Esophagus squamous epithelium (tissue), 5 donors: ENCODE measurements around the gene UBAP1L. TPM values are rescaled to one million over a fixed set of nuclear protein-coding genes. Genes with fewer than 3 reads are reported as not detected.

Experiments used
- DNase-seq: peaks from one replicate; lab custom pipeline; 2025; lab: John Stamatoyannopoulos, UW
- H3K27ac ChIP-seq, 4 donors: fragments of 200-600 bp; sonication (generic); one replicate each; pipeline ENCODE4 v1.5.1; 2016 to 2019; ENCODE audit warnings: mild to moderate bottlenecking in 1 of 4
- H3K27me3 ChIP-seq, 4 donors: fragments of 200-600 bp; sonication (generic); 1 replicate in 3 of 4; 2 replicates in 1 of 4; pipeline versions ENCODE4 v1.5.1 to v1.6.0; 2017 to 2021; ENCODE audit warnings: antibody characterized with exemption in 1 of 4
- H3K36me3 ChIP-seq, 3 donors: fragments of 200-600 bp; sonication (generic); one replicate each; pipeline ENCODE4 v1.5.1; 2016 to 2019
- H3K4me1 ChIP-seq, 3 donors: fragments of 200-600 bp; sonication (generic); one replicate each; pipeline ENCODE4 v1.5.1; 2017 to 2019
- H3K4me3 ChIP-seq, 4 donors: fragments of 200-600 bp; sonication (generic); 1 replicate in 3 of 4; 2 replicates in 1 of 4; pipeline ENCODE4 v1.5.1; 2016 to 2019; ENCODE audit warnings: mild to moderate bottlenecking in 2 of 4, moderate library complexity in 1 of 4
- H3K9me3 ChIP-seq, 3 donors: fragments of 200-600 bp; sonication (generic); one replicate each; pipeline ENCODE4 v1.5.1; 2016 to 2019
- POLR2A ChIP-seq, 4 donors: fragments of 450-650 bp; IDR thresholded peaks; one replicate each; pipeline ENCODE4 v1.6.1; 2017; ENCODE audit warnings: antibody characterized with exemption in 4 of 4, mild to moderate bottlenecking in 4 of 4, moderate library complexity in 3 of 4
- WGBS, 2 donors: methylation state at CpG; one replicate each; pipeline ENCODE4 v1.1.5; 2018; 5-methylcytosine and 5-hydroxymethylcytosine counted together
- intact Hi-C: fragments of 100-400 bp; cut with DNase I; formaldehyde crosslinking; loops from one replicate; pipeline ENCODE4 v1.15.0; 2022
- total RNA-seq, 4 donors: library from RNA; depleted of rRNA; stranded (reverse); fragments of >200 nt; gene quantifications; one replicate each; pipeline ENCODE4 v1.1.0, GENCODE V29; 2016
- TF ChIP-seq, protein P1 (sequence below), 6 experiments: fragments of 450-650 bp in 4 of 6; fragments of 200-600 bp in 2 of 6; sonication (generic) in 2 of 6; IDR thresholded peaks; one replicate each; pipeline ENCODE4 v1.5.1; 2016 to 2019; ENCODE audit warnings: antibody characterized with exemption in 6 of 6, mild to moderate bottlenecking in 4 of 6, moderate library complexity in 4 of 6
- donor health status: DM: yes; HTN: yes; CAD: no.

Gene UBAP1L
- total RNA-seq, 4 donors from 2014 or later = 1.6 to 6.3 (median 2.0) TPM

- Histone ChIP-seq H3K27ac (peak overlapping the region; percentile 40 to 92 (median 80)), H3K4me1 (peaks cover 5 to 78% (median 16%) of the 10 kb centered on the region in 3 donors), H3K27me3 (peaks cover 0 to 30% (median 0%) of the 10 kb centered on the region in 4 donors), H3K4me3 (no peak overlapping the region), H3K36me3 (peaks cover 0 to 3% (median 0%) of the 10 kb centered on the region in 3 donors), H3K9me3 (no peaks in the 10 kb centered on the region)
- no peak for DNase-seq
- TF ChIP-seq POLR2A (IDR thresholded peaks at IDR 0.05) = no peak
- TF ChIP-seq, protein P1, sequence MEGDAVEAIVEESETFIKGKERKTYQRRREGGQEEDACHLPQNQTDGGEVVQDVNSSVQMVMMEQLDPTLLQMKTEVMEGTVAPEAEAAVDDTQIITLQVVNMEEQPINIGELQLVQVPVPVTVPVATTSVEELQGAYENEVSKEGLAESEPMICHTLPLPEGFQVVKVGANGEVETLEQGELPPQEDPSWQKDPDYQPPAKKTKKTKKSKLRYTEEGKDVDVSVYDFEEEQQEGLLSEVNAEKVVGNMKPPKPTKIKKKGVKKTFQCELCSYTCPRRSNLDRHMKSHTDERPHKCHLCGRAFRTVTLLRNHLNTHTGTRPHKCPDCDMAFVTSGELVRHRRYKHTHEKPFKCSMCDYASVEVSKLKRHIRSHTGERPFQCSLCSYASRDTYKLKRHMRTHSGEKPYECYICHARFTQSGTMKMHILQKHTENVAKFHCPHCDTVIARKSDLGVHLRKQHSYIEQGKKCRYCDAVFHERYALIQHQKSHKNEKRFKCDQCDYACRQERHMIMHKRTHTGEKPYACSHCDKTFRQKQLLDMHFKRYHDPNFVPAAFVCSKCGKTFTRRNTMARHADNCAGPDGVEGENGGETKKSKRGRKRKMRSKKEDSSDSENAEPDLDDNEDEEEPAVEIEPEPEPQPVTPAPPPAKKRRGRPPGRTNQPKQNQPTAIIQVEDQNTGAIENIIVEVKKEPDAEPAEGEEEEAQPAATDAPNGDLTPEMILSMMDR (IDR thresholded peaks at IDR 0.05) = no peak
- intact Hi-C loops = no loop called here
- WGBS, 2 donors = 61 to 67% methylated on average over 1 to 4 of the region's 5 CpGs
These were observed 52.3 kb downstream of the UBAP1L start for GRCh38 chr15:65062726-65063125.

- H3K9me3 ChIP-seq = no peaks in the 10 kb centered on the region
- H3K4me3 ChIP-seq = no peak overlapping the region
- no peak for DNase-seq
- 70% methylated on average over 5 of the region's 5 CpGs for WGBS, 2 donors
- H3K27ac ChIP-seq = peak overlapping the region; percentile 40 to 92 (median 80)
- peaks cover 0 to 23% (median 0%) of the 10 kb centered on the region in 4 donors for H3K27me3 ChIP-seq
- intact Hi-C loops = no loop called here
- H3K4me1 ChIP-seq = peaks cover 3 to 77% (median 16%) of the 10 kb centered on the region in 3 donors
- no peak for TF ChIP-seq POLR2A (IDR thresholded peaks at IDR 0.05)
- TF ChIP-seq, protein P1 (IDR thresholded peaks at IDR 0.05) = no peak
- peaks cover 0 to 9% (median 0%) of the 10 kb centered on the region in 3 donors for H3K36me3 ChIP-seq
These were observed 52.9 kb downstream of the UBAP1L start for GRCh38 chr15:65062061-65062460.

DNA sequence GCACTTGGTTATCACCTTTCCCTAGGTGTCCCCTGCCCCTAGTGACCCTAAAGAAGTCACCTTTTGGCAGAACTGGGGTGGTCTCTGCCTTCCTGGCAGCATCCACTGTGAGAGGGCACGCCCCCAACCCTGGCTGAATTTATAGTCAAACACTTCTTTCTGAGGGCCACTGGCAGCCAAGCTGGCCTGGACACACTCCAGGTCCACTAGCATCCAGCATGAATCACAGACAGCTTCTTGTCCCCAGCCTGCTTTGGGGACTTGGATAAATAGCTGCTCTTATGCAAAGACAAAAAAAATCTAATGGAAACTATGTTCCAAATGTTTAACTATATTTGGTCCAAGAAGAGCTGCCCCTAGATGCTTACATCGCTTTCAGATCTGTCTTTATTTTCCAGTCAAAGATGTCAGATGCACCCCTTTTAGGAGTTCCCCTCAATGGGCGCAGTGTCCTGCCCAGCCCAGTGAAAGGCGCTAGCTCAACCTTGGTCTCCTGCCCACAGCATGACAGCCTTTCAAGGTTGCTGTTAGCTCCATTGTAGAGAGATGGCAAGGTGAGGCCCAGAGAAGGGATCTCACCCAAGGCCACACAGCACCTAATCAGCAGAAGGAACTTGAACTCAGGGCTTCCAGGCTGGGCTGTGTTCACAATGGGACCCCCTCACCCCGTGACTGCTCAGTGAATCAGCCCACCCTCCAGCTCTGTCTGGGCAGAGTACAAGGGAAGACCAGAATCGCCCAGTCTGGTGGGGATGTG is 54.2 kb downstream of the UBAP1L start:
- no peak for DNase-seq
- TF ChIP-seq POLR2A (IDR thresholded peaks at IDR 0.05) = no peak
- TF ChIP-seq, protein P1 (IDR thresholded peaks at IDR 0.05) = no peak
- H3K4me3 ChIP-seq = no peak overlapping the region
- peaks cover 0 to 10% (median 0%) of the 10 kb centered on the region in 4 donors for H3K27me3 ChIP-seq
- intact Hi-C loops = no loop called here
- WGBS, 2 donors = 80 to 81% methylated on average over 3 to 4 of the region's 6 CpGs
- H3K36me3 ChIP-seq = peaks cover 0 to 10% (median 0%) of the 10 kb centered on the region in 3 donors
- H3K27ac ChIP-seq = peak overlapping the region; percentile 3 to 92 (median 83)
- H3K4me1 ChIP-seq = peaks cover 3 to 84% (median 17%) of the 10 kb centered on the region in 3 donors
- H3K9me3 ChIP-seq = no peaks in the 10 kb centered on the region

GRCh38 chr15:65059931-65060596 is 54.9 kb downstream of the UBAP1L start:
- no peak for DNase-seq
- intact Hi-C loops = loop anchor here (10.0 kb wide), 1 partner anchor 215 kb away; no protein-coding TSS in a partner anchor

More at GRCh38 chr15:65059931-65060596, 54.9 kb downstream of the UBAP1L start:
- H3K9me3 ChIP-seq = no peaks in the 10 kb centered on the region
- H3K27me3 ChIP-seq = peaks cover 0 to 3% (median 0%) of the 10 kb centered on the region in 4 donors
- 83 to 86% methylated on average over 4 of the region's 4 CpGs for WGBS, 2 donors
- no peak for TF ChIP-seq POLR2A (IDR thresholded peaks at IDR 0.05)
- TF ChIP-seq, protein P1 (IDR thresholded peaks at IDR 0.05) = no peak
- H3K4me3 ChIP-seq = no peak overlapping the region
- H3K36me3 ChIP-seq = peaks cover 0 to 10% (median 0%) of the 10 kb centered on the region in 3 donors
- H3K4me1 ChIP-seq = peaks cover 6 to 84% (median 25%) of the 10 kb centered on the region in 3 donors
- H3K27ac ChIP-seq = peak overlapping the region; percentile 44 to 92 (median 83)
